ENCODE data around the gene MEIKIN.

GRCh38 chr5:131776450-131776849 lies 169.0 kb downstream of the MEIKIN start:
- TF ChIP-seq CTCF (conservative IDR thresholded peaks at IDR 0.05; ENCODE audit: low read length) (no peak), EZH2phosphoT487 (IDR thresholded peaks at IDR 0.05; ENCODE audit: borderline replicate concordance, low read depth, low read length) (no peak)

Measured in OCI-LY7 (cell line).